ENCODE data around the gene TMEM154.

The TMEM154 gene

DNA sequence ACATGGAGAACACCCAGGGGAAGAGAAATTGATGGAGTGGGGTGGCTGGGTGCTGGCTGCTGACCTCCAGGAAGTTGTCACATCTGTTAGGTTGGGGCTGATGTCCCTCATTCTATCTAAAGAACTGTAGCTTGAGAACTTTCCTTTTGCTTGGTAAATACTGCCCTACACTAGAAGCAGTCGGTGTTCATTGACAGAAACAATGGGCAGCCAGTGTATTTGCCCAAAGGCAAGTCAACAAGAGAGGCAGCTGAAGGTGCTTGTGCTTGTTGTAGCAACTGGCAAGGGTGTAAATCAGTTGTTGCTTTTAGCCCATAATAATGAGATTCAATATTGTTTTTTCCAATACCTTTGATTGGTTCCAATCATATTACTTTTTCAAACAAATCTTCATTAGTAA is 956 bp downstream of the TMEM154 start:
- in situ Hi-C loops (cut with HindIII; ENCODE audit: low pct_ligation_motif_present, low sequenced_read_pairs): no loop called here
- peak overlapping the region; percentile 20 for H3K4me3 ChIP-seq (ENCODE audit: low read depth, low read length)
- H3K27me3 ChIP-seq (replicated peaks): no peaks in the 10 kb centered on the region
- H3K36me3 ChIP-seq (replicated peaks): no peaks in the 10 kb centered on the region
- TF ChIP-seq, protein P1, sequence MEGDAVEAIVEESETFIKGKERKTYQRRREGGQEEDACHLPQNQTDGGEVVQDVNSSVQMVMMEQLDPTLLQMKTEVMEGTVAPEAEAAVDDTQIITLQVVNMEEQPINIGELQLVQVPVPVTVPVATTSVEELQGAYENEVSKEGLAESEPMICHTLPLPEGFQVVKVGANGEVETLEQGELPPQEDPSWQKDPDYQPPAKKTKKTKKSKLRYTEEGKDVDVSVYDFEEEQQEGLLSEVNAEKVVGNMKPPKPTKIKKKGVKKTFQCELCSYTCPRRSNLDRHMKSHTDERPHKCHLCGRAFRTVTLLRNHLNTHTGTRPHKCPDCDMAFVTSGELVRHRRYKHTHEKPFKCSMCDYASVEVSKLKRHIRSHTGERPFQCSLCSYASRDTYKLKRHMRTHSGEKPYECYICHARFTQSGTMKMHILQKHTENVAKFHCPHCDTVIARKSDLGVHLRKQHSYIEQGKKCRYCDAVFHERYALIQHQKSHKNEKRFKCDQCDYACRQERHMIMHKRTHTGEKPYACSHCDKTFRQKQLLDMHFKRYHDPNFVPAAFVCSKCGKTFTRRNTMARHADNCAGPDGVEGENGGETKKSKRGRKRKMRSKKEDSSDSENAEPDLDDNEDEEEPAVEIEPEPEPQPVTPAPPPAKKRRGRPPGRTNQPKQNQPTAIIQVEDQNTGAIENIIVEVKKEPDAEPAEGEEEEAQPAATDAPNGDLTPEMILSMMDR (IDR thresholded peaks at IDR 0.05; ENCODE audit: low read depth, low read length, missing control alignments): no peak
- no peak for DNase-seq
- no peak overlapping the region for H3K27ac ChIP-seq

DNA sequence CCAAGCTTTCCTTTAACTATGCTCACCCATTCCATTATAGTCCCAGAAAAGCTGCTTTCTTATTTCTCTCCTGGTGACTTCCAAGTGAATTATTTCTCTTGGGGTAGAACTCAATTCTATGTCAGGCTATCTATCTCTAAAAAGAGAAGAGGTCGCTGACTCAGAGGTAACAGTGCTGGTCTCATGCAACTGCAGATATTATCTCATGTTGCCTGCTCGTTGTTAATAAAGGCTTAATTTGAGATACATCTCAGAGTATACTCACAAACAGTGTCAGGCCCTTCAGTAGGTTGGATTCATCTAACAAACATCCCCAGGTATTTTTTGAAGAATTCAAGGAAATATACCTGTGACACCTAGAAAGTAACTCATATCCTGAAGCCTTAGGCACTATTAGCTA is 2.7 kb downstream of the TMEM154 start:
- DNase-seq: no peak
- Histone ChIP-seq H3K27ac (no peak overlapping the region), H3K36me3 (replicated peaks) (no peaks in the 10 kb centered on the region), H3K27me3 (replicated peaks) (no peaks in the 10 kb centered on the region), H3K4me3 (ENCODE audit: low read depth, low read length) (no peak overlapping the region)
- in situ Hi-C loops (cut with HindIII; ENCODE audit: low pct_ligation_motif_present, low sequenced_read_pairs): no loop called here
- TF ChIP-seq, protein P1 (IDR thresholded peaks at IDR 0.05; ENCODE audit: low read depth, low read length, missing control alignments): no peak

DNA sequence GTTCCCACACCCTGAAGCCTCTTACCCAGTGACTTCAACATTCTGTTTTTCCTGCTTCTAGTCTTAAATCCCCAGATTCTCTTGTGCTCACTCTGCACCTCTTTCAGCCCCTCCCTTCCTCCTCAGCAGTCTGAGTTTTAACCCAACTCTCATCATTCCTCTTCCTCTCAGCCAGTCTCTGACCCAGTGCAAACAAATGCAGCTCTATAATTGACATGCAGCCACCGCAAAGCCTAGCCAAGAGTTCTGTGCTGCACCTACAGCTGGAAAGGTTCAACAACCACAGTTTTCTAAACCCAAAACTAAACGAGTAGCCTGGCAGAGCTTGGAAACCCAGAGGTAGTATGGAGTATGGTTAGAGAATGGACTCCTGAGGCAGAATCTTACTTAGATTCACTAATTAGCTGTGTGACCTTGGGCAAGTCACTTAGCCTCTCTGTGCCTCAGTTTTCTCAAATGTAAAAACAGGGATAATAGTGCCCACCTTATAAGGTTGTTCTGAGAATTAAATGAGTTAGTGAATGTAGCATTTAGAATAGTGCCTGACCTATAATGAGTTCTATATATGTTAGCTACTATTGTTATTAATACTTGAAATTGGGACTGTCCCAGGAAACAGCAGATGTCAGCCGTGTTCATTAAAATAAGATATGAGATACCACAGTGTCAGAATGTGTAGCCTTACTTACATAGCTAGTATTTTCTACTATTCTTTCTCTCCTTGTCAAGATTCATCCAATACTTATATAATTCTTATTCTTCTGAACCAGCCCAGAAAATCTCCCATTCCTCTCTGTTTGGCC is 3.5 kb downstream of the TMEM154 start:
- no peaks in the 10 kb centered on the region for H3K27me3 ChIP-seq (replicated peaks)
- in situ Hi-C loops (cut with HindIII; ENCODE audit: low pct_ligation_motif_present, low sequenced_read_pairs): no loop called here
- no peak overlapping the region for H3K27ac ChIP-seq
- TF ChIP-seq, protein P1 (IDR thresholded peaks at IDR 0.05; ENCODE audit: low read depth, low read length, missing control alignments): no peak
- no peak overlapping the region for H3K4me3 ChIP-seq (ENCODE audit: low read depth, low read length)
- DNase-seq: no peak
- H3K36me3 ChIP-seq (replicated peaks): no peaks in the 10 kb centered on the region

DNA sequence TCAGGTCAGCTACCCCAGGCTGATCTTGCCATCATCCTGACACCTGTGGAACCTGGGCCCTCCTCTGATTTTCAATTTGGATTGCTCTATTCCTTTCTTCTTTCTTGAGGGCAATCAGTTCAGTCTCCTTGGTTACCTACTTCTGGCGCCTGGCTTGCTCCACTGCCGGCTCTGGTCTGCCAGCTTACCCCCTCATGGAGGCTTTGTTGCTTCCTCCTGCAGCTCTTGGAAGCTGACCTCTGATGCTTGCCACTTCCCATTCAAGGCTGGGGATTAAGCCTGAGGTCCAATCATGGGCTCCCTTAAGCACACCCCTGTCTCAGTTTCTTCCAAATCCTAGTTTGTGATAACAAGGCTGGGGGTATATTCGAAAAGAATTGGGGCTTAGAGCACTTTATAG is 5.4 kb downstream of the TMEM154 start:
- H3K27me3 ChIP-seq (replicated peaks): no peaks in the 10 kb centered on the region
- in situ Hi-C loops (cut with HindIII; ENCODE audit: low pct_ligation_motif_present, low sequenced_read_pairs): no loop called here
- no peak overlapping the region for H3K4me3 ChIP-seq (ENCODE audit: low read depth, low read length)
- H3K36me3 ChIP-seq (replicated peaks): no peaks in the 10 kb centered on the region
- DNase-seq: no peak
- TF ChIP-seq, protein P1 (IDR thresholded peaks at IDR 0.05; ENCODE audit: low read depth, low read length, missing control alignments): no peak
- H3K27ac ChIP-seq: no peak overlapping the region

DNA sequence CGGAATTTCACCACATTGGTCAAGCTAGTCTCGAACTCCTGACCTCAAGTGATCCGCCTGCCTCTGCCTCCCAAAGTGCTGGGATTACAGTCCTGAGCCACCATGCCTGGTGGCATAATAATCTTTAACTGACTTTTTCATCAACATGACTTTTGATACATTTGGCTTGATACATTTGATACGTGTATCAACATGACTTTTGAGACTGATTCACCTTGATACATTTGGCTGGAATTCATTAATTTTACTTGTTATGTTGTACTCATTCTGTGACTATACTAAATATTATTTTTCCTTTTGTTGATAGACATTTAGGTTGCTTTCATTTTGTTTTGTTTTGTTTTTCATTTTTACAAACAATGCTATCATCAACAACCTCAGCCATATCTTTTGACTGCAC is 6.3 kb downstream of the TMEM154 start:
- in situ Hi-C loops (cut with HindIII; ENCODE audit: low pct_ligation_motif_present, low sequenced_read_pairs): no loop called here
- no peak overlapping the region for H3K27ac ChIP-seq
- TF ChIP-seq, protein P1 (IDR thresholded peaks at IDR 0.05; ENCODE audit: low read depth, low read length, missing control alignments): no peak

More for the DNA sequence above, 6.3 kb downstream of the TMEM154 start:
- no peak overlapping the region for H3K4me3 ChIP-seq (ENCODE audit: low read depth, low read length)
- no peak for DNase-seq
- H3K36me3 ChIP-seq (replicated peaks): no peaks in the 10 kb centered on the region
- no peaks in the 10 kb centered on the region for H3K27me3 ChIP-seq (replicated peaks)
